DND-41 (cell line): ENCODE measurements around the gene TTC36.

Experiments used
- ATAC-seq: fragments of 200-7000 bp; cut with Tn5 transposase; 3 replicates; pipeline ENCODE4 v1.9.1; 2021; ENCODE audit warnings: low read depth; ENCODE audit not compliant: insufficient read depth
- DNase-seq: peaks from one replicate; pipeline ENCODE4 v3.0.0-alpha.2; 2020
- H2AFZ ChIP-seq: 2 replicates; pipeline ENCODE4 v1.6.0; 2012; ENCODE audit warnings: low read depth, low read length
- H3K27ac ChIP-seq: 2 replicates; pipeline ENCODE4 v1.5.1; 2012; ENCODE audit warnings: low read length, inconsistent platforms
- H3K27me3 ChIP-seq: fragments of 200-600 bp; sonication (generic); 2 replicates; pipeline ENCODE4 v1.6.0; 2012; ENCODE audit warnings: low read length, mild to moderate bottlenecking, inconsistent platforms; ENCODE audit not compliant: insufficient read depth, poor library complexity
- H3K36me3 ChIP-seq: 2 replicates; pipeline ENCODE4 v1.5.1; 2012; ENCODE audit warnings: low read length, inconsistent platforms; ENCODE audit not compliant: insufficient read depth
- H3K4me1 ChIP-seq: 2 replicates; pipeline ENCODE4 v1.5.1; 2012; ENCODE audit warnings: mild to moderate bottlenecking, low read length; ENCODE audit not compliant: insufficient read depth
- H3K4me2 ChIP-seq: 2 replicates; pipeline ENCODE4 v1.6.0; 2012; ENCODE audit warnings: mild to moderate bottlenecking, moderate library complexity, low read length, inconsistent platforms; ENCODE audit not compliant: insufficient read depth
- H3K4me3 ChIP-seq, 2 experiments: fragments of 200-600 bp in 1 of 2; shearing (Covaris generic) in 1 of 2; 2 replicates each; pipeline ENCODE4 v1.5.1; 2012 to 2016; ENCODE audit warnings: inconsistent platforms in 2 of 2, low read length in 2 of 2, mild to moderate bottlenecking in 2 of 2, low read depth in 1 of 2, moderate library complexity in 1 of 2
- H3K79me2 ChIP-seq: 2 replicates; pipeline ENCODE4 v1.6.0; 2012; ENCODE audit warnings: low read length, inconsistent platforms; ENCODE audit not compliant: insufficient read depth
- H3K9ac ChIP-seq: 2 replicates; pipeline ENCODE4 v1.6.0; 2012; ENCODE audit warnings: low read depth, mild to moderate bottlenecking, inconsistent platforms, low read length, moderate library complexity
- H3K9me3 ChIP-seq: 2 replicates; pipeline ENCODE4 v1.5.1; 2012; ENCODE audit warnings: low read length, moderate library complexity, mild to moderate bottlenecking, inconsistent platforms; ENCODE audit not compliant: insufficient read depth, severe bottlenecking
- H4K20me1 ChIP-seq: 2 replicates; pipeline ENCODE4 v1.6.0; 2012; ENCODE audit warnings: low read length; ENCODE audit not compliant: insufficient read depth
- EZH2 ChIP-seq: IDR thresholded peaks from 3 replicates; pipeline ENCODE4 v1.6.1; 2012; ENCODE audit warnings: borderline replicate concordance, low read depth, mild to moderate bottlenecking, moderate library complexity, low read length, inconsistent platforms; ENCODE audit not compliant: severe bottlenecking
- TF ChIP-seq, protein P1 (sequence below): IDR thresholded peaks from 2 replicates; pipeline ENCODE4 v1.5.1; 2012; ENCODE audit warnings: borderline replicate concordance, low read length, moderate library complexity, mild to moderate bottlenecking; ENCODE audit not compliant: poor library complexity, severe bottlenecking; ENCODE audit errors: extremely low read depth

TTC36 gene

DNA sequence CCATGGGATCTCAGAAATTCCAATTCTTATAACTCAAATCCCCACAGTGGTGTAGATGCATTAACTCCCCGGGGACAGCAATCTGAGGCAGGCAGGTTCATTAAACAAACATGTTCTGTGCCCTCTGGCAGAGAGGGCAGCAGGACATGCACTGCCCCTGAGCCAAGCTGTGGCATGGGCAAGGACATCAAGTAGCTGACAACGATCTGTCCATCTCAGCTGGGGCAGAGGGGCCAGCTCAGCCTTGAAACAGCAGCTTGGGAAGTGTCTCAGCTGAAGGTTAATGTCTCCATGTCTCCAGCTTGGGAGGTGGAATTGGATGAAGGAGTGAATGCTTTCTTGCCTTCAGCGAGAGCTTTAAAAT is 17.4 kb downstream of the TTC36 start:
- Histone ChIP-seq H2AFZ (no peak overlapping the region), H3K9me3 (no peaks in the 10 kb centered on the region), H3K79me2 (no peaks in the 10 kb centered on the region), H3K4me1 (no peaks in the 10 kb centered on the region), H3K4me2 (no peak overlapping the region), H4K20me1 (no peaks in the 10 kb centered on the region), H3K9ac (no peak overlapping the region), H3K27me3 (no peaks in the 10 kb centered on the region), H3K36me3 (peaks cover 8% of the 10 kb centered on the region; the same call in 1 of the 2 replicates), H3K27ac (no peak overlapping the region), H3K4me3 (no peak overlapping the region)
- DNase-seq = no peak
- no peak for ATAC-seq
- no peak for TF ChIP-seq EZH2
- TF ChIP-seq, protein P1, sequence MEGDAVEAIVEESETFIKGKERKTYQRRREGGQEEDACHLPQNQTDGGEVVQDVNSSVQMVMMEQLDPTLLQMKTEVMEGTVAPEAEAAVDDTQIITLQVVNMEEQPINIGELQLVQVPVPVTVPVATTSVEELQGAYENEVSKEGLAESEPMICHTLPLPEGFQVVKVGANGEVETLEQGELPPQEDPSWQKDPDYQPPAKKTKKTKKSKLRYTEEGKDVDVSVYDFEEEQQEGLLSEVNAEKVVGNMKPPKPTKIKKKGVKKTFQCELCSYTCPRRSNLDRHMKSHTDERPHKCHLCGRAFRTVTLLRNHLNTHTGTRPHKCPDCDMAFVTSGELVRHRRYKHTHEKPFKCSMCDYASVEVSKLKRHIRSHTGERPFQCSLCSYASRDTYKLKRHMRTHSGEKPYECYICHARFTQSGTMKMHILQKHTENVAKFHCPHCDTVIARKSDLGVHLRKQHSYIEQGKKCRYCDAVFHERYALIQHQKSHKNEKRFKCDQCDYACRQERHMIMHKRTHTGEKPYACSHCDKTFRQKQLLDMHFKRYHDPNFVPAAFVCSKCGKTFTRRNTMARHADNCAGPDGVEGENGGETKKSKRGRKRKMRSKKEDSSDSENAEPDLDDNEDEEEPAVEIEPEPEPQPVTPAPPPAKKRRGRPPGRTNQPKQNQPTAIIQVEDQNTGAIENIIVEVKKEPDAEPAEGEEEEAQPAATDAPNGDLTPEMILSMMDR = no peak

DNA sequence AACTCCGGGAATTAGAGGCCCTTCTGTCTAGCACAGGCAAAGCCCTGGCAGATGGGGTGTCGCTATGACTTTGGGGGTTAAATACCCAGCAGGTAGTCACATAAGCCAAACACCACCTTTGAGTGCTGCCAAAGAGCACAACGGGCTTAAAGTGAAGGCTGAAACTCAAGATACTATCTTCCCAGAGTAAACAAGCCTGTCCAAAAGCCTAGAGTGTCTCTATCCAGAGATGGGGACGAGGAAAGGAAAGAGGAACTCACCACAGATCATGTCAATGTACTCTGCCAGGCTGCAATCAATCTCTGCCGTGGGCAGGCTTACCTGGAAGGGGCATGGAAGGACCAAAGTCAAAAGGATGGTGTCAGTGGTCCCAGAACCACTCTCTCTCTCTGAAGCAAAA is 18.3 kb downstream of the TTC36 start:
- no peak for ATAC-seq
- Histone ChIP-seq H4K20me1 (no peaks in the 10 kb centered on the region), H3K4me1 (no peaks in the 10 kb centered on the region), H3K27me3 (no peaks in the 10 kb centered on the region), H2AFZ (no peak overlapping the region), H3K4me2 (no peak overlapping the region), H3K9me3 (no peaks in the 10 kb centered on the region), H3K27ac (no peak overlapping the region), H3K79me2 (no peaks in the 10 kb centered on the region), H3K36me3 (peaks cover 8% of the 10 kb centered on the region; the same call in 1 of the 2 replicates), H3K4me3 (no peak overlapping the region), H3K9ac (no peak overlapping the region)
- TF ChIP-seq EZH2 = no peak
- TF ChIP-seq, protein P1 = no peak
- no peak for DNase-seq

DNA sequence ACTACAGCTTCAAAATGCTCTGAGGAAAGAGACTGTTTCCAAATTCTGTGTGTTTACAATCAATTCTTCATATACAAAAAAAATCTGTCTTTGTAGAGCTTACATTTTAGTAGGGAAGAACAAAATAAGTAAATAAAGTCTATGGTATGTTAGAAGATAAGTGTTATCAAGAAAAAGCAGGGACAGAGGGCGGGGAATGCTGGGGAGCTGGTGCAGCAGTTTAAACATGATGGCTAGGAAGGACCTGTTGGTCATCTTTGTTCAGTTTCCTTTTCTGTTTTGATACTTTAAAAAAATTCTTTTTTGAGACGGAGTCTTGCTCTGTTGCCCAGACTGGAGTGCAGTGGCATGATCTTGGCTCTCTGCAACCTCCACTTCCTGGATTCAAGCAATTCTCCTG is 19.9 kb downstream of the TTC36 start:
- Histone ChIP-seq H3K27ac (no peak overlapping the region), H3K4me1 (no peaks in the 10 kb centered on the region), H3K4me2 (no peak overlapping the region), H2AFZ (no peak overlapping the region), H3K27me3 (no peaks in the 10 kb centered on the region), H3K79me2 (no peaks in the 10 kb centered on the region), H4K20me1 (no peaks in the 10 kb centered on the region), H3K9me3 (no peaks in the 10 kb centered on the region), H3K4me3 (no peak overlapping the region), H3K9ac (no peak overlapping the region), H3K36me3 (peaks cover 18% of the 10 kb centered on the region)
- TF ChIP-seq, protein P1 = no peak
- no peak for TF ChIP-seq EZH2
- ATAC-seq = no peak
- DNase-seq = no peak

DNA sequence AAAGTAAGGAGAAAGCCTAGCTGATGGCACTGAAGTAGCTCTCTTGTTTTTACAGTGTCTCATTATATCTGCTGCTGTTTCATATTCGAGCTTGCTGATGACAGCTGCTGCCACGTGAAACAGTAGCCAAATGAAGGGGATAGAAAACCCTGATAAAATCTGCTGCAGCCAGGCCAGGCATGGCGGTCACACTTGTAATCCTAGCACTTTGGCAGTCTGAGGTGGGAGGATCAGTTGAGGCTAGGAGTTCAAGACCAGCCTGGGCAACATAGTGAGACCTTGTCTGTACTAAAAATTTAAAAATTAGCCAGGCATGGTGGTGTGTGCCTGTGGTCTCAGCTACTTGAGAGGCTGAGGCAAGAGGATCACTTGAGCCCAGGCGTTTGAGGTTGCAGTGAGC is 25.1 kb downstream of the TTC36 start:
- H3K4me3 ChIP-seq = no peak overlapping the region
- TF ChIP-seq EZH2 = no peak
- TF ChIP-seq, protein P1 = no peak
- ATAC-seq (no peak), DNase-seq (no peak)
- H3K27me3 ChIP-seq = no peaks in the 10 kb centered on the region
- H3K9me3 ChIP-seq = no peaks in the 10 kb centered on the region
- H3K27ac ChIP-seq = no peak overlapping the region
- peaks cover 32% of the 10 kb centered on the region for H3K36me3 ChIP-seq
- no peaks in the 10 kb centered on the region for H3K79me2 ChIP-seq
- no peak overlapping the region for H3K9ac ChIP-seq
- H3K4me1 ChIP-seq = no peaks in the 10 kb centered on the region
- H2AFZ ChIP-seq = no peak overlapping the region
- no peaks in the 10 kb centered on the region for H4K20me1 ChIP-seq
- H3K4me2 ChIP-seq = no peak overlapping the region
